Fibroblast of the aortic adventitia (primary cell): Measurements from ENCODE around the gene ALDH18A1. TPM values are rescaled to one million over a fixed set of nuclear protein-coding genes. Genes with fewer than 3 reads are reported as not detected.
"Not testable (repeated sequence)": the region's sequence is repeated elsewhere in the genome, so short reads cannot be mapped to it uniquely, and the experiment has no call there.

ENCODE experiments used
- DNase-seq: peaks from one replicate; pipeline ENCODE4 v3.0.0-alpha.2; 2010; ENCODE audit warnings: low read depth
- H3K4me3 ChIP-seq: 2 replicates; pipeline ENCODE4 v1.5.1; 2011; ENCODE audit warnings: low read depth, mild to moderate bottlenecking, control low read depth, low read length, moderate library complexity
- total RNA-seq: library from RNA; depleted of rRNA; stranded (reverse); fragments of >200 nt; gene quantifications from 2 replicates; pipeline ENCODE4 v1.2.3, GENCODE V29; 2012; ENCODE audit warnings: low replicate concordance
- TF ChIP-seq, protein P1 (sequence below): IDR thresholded peaks from 2 replicates; pipeline ENCODE4 v1.5.1; 2011; ENCODE audit warnings: mild to moderate bottlenecking, low read length, control low read depth, inconsistent platforms; ENCODE audit not compliant: insufficient read depth

ALDH18A1 gene
- total RNA-seq, 1 donor, result 76.9 TPM

DNA sequence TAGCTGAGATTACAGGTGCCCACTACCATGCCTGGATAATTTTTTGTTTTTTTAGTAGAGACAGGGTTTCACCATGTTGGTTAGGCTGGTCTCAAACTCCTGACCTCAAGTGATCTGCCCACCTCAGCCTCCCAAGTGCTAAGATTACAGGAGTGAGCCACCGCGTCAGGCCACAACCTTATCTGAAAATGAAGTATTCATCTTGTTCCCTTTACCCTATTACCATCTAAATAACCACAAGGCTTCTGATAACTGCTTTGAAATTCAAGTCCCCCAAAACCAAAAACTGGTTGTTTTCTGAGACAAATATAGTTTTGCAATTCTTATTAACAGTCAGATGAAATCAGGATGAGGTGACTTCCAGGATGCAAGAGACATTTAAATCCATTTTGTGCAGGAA lies 34.8 kb upstream of the ALDH18A1 start:
- no peak overlapping the region for H3K4me3 ChIP-seq
- TF ChIP-seq, protein P1, sequence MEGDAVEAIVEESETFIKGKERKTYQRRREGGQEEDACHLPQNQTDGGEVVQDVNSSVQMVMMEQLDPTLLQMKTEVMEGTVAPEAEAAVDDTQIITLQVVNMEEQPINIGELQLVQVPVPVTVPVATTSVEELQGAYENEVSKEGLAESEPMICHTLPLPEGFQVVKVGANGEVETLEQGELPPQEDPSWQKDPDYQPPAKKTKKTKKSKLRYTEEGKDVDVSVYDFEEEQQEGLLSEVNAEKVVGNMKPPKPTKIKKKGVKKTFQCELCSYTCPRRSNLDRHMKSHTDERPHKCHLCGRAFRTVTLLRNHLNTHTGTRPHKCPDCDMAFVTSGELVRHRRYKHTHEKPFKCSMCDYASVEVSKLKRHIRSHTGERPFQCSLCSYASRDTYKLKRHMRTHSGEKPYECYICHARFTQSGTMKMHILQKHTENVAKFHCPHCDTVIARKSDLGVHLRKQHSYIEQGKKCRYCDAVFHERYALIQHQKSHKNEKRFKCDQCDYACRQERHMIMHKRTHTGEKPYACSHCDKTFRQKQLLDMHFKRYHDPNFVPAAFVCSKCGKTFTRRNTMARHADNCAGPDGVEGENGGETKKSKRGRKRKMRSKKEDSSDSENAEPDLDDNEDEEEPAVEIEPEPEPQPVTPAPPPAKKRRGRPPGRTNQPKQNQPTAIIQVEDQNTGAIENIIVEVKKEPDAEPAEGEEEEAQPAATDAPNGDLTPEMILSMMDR, result no peak
- no peak for DNase-seq

DNA sequence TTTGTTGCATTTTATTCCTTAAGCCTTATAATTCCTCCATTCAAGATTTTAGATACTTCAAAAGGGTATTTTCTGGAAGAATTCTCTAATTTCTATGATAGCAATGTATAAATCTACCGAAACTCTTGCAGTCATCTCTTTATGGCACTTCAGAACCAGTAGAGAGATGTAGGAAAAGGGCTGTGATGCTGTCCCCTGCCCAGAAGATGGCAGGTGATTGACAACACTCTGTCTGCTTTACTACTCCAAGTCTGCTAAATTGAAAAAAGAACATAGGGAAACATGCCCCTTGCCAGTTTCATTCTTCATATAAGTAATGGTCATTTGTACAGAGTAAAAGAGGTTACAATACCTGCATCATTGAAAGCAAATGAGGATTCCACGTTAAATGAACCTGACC lies 32.1 kb upstream of the ALDH18A1 start:
- DNase-seq, result no peak
- TF ChIP-seq, protein P1, result no peak

DNA sequence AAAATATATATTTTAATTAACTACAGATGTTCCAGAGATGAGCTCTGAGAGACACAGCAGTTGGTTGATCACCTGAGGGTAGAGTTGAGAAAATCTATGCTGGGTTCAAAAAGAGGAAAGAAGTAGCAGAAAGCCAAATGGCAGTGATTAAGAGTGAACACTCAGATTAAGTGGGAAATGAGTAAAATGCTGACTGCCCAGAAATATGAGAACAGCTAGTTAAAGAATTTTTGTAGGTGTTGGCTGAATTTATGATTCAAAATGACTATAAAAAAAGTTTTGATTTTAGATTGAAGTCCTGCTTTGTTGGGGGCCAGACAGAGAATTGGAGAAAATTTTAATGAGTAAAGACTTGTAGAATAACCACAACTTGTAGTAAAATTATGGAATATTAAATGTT lies 27.5 kb upstream of the ALDH18A1 start:
- no peak overlapping the region for H3K4me3 ChIP-seq
- TF ChIP-seq, protein P1, result no peak

More for the DNA sequence above, 32.1 kb upstream of the ALDH18A1 start:
- no peak overlapping the region for H3K4me3 ChIP-seq

DNA sequence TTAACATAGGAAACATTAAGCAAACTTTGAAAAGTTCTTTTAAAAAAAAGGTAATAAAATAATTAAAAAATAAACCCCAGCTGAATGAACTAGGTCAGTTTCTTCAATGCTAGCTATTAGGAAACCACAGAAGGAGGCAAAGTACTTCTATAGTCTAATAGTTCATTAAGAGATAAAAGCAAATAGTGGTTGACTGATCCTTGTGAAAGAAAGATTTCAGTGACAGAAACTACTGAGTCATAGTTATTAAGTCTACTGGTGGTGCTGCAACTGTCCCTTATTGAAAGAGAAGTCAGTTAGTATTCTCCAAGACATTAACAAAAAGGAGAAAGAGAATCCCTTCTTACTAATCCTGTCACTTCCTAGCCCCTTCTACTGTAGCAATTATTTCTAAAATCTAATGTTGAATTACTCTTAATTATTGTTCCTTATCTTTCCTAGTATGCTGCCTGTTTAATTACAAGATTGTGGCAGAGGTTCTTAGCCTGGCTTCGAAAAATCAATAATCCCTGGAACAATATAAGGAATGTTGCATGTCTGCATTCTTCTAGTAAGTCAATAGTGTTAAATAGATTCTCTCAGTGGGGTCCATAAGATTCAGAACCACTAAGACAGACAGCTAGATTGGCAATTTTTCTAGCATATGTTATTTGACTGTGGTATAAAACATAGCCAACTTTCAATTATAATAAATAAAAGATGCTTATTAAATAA lies 19.0 kb upstream of the ALDH18A1 start:
- no peak overlapping the region for H3K4me3 ChIP-seq
- DNase-seq, result no peak
- TF ChIP-seq, protein P1, result no peak

More for the DNA sequence above, 27.5 kb upstream of the ALDH18A1 start:
- DNase-seq, result no peak

DNA sequence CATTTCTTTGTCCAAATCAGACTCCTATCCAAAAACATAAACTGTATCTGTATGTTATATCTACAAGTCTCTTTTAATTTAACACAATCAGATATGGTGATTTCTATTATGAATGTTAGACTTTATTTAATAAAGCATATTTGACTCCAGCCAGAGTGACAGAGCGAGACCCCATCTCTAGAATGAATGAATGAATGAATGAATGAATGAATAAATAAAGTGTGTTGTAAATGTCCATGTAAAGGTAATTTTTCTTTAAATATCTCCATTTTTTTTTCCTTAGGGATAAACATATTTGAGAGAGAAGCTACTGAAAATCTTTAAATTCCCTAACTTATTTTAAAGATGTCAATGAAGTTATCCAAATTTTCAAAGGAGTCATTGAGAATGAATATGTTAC lies 18.1 kb upstream of the ALDH18A1 start:
- TF ChIP-seq, protein P1, result no peak
- no peak for DNase-seq
- H3K4me3 ChIP-seq, result no peak overlapping the region

DNA sequence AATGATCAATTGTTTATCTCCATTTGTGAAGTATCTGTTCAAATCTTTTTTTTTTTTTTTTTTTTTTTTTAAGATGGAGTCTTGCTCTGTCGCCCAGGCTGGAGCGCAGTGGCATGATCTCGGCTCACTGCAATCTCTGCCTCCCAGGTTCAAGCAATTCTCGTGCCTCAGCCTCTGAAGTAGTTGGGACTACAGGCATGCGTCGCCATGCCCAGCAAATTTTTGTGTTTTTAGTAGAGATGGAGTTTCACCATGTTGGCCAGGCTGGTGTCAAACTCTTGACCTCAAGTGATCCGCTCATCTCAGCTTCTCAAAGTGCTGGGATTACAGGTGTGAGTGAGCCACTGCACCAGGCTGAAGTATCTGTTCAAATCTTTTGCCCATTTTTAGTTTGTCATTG lies 16.1 kb upstream of the ALDH18A1 start:
- DNase-seq, H3K4me3 ChIP-seq: not testable (repeated sequence)

DNA sequence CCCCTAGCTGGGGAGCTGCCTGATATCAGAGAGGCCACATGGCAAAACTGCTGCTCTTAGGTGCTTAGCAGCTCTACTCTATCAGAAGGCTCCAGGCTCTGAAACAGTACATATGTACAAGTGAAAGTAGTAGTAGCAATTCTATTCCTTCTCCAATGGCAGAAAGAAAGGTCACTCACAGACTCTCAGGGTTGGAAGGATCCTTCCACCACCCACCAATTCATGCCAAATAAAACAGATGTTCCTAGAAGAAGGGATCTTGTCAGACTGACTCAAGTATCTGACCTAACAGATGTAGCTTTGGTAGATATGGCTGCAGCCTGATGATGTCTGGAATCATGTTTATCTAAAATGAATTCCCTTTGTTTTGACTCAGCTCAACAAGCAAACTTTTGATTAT lies 8.0 kb upstream of the ALDH18A1 start:
- TF ChIP-seq, protein P1, result no peak
- DNase-seq, result no peak
- no peak overlapping the region for H3K4me3 ChIP-seq
